ENCODE results near the gene ST6GALNAC3.

ST6GALNAC3 gene

DNA sequence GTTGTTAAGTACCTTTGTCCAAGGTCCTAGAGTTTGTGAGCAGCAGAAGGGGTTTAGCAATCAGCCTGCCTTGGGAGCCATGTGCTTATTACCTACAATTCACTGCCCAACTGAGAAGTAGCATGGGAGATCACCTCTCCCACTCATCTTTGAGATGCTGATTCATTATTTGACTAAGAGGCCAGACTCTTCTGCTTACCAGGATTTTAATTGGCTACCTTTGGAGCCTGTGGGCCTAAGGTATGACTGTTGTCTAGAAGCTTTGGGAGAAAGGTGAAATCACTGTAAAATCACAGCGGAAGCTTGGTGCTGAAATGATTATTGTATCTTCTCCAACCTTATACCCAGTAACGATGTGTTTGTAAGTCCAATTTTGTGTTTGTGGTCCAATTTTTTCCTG is 213.4 kb downstream of the ST6GALNAC3 start:
- DNase-seq (ENCODE audit: low spot score) = no peak

DNA sequence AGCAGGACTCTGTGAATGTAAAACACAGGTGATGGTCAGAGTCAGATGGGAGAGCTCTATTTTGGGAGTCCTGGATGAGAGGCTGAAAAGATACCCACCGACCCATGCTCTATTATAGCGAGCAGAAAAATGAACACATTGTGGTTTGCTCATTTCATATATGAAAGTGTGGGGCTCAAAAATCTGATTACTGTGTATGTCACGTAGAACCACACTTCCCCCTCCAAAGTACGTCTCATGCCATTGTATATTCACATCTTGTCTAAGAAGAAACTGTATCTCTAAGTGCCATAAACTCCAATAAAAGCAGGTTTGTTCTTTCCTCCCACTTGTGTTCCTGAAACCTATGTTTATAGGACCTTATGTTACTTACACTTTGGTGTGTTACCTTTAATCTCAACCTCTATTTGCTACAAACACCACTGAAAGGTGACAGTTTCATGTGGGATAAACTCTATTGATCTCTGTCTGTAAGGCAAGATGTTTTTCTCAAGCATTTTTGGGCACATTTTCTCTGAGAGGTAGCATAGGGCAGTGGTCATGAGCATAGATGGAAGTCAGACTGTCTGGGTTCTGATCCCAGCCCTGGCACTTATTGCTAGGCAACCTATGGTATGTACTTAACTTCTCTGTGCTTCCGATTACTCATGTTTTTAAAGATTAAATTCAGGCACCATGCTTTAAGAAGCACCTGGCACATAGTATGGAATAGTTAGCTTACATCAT is 214.4 kb downstream of the ST6GALNAC3 start:
- DNase-seq (ENCODE audit: low spot score) = no peak

DNA sequence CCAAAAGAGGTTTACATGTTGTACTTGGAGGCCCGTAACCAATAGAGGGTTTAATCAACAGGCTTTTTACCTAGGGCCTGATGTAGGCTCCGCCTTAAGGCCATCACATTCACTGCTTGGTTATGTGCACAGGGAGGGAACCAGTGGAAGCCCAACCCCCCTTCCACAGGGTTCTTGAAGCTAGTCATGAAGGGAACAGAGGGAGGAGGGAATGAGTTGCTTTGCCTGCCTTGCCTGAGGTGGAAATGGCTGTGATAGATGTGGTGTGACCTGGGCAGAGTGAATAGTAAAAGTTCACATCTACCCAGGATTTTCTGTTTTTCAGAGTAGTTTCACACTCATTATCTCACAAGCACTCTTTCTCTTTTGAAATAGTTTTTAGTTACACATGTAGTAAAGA is 215.1 kb downstream of the ST6GALNAC3 start:
- no peak for DNase-seq (ENCODE audit: low spot score)

DNA sequence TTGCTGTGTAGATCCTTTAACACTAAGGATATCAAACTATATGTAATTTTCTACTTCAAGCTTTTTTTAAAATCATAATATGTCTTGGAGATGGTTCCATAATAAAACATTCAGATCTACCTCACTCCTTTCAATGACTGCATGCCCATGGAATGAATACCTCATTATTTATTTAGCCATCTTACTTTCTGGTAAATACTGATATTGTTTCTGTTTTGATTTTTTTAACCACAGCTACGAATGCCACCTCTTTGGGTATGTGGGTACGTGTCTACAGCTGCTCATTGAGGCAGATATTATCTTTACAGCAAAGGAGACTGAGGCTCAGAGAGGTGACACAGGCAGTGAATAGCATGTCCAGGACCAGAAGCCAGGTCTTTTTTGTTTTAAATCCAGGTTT is 215.7 kb downstream of the ST6GALNAC3 start:
- no peak for DNase-seq (ENCODE audit: low spot score)

DNA sequence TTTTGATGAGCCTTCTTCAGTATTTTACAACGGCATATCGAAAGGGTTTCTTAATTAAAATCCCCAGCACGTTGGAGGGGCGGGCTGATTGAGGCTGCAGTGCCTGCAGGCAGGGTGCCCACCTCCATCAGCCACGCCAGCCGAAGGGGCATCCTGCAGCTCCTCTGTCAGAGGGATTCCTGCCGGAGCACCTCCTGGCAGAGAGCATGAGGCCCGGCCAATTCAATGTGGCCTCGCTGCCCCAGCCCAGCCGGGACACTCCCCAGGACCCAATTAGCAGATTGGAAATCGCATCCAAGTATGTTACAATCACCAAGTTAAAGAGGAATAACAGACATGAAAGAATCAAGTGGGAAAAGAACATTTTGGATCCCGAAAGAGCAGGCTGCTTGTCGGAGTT is 216.6 kb downstream of the ST6GALNAC3 start:
- DNase-seq (ENCODE audit: low spot score) = no peak

DNA sequence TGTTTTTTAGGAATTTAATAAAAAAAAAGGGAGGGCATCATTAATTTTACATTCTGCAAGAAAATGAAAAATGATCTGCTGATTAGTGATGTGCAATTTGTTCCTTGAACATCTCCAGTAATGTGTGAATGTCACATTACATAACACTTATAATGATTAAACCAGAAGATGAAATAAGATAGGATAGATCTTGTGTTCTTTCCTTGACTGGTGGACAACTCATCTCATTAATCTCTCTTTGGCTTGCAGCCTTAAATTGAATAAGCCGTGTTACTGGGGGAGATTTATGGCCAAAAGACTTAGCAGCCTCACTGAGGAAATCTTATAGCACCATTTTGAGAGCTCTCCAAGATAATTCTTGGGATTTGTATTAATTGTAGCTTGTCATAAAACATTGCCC is 217.2 kb downstream of the ST6GALNAC3 start:
- no peak for DNase-seq (ENCODE audit: low spot score)

DNA sequence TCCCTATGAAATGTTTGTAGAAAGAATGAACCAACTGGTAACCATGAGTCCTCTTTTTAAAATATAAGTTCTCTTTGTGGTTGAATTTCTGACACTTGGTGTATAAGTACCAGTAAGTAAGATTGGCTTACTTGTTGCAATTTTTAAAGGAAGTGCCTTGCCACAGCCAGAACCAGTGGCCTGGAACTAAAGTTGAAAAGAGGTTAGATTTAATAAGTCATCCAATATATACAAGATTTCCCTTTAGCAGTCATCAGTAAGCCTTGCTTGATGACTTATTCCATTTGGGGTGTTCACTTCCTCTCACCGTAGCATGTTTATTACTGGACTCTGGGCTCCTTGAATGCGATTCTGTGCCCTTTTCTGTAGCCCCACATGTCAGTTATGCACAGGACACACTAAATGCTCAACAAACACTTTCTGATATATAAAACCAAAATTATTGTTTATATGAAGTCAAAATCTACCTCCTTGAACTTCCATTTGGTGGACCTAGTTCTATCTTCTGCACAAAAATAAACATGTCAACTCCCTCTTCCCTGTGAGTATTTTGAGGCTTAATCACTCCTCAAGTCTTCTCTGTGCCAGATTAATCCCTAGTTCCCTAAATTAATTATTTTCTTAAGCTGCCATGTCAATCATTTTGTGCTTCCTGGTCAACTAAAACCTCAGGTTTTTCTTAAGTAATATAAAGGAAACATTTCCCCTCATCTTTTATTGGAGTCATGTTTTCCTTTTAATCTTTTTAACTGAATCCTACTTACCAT is 218.1 kb downstream of the ST6GALNAC3 start:
- no peak for DNase-seq (ENCODE audit: low spot score)

DNA sequence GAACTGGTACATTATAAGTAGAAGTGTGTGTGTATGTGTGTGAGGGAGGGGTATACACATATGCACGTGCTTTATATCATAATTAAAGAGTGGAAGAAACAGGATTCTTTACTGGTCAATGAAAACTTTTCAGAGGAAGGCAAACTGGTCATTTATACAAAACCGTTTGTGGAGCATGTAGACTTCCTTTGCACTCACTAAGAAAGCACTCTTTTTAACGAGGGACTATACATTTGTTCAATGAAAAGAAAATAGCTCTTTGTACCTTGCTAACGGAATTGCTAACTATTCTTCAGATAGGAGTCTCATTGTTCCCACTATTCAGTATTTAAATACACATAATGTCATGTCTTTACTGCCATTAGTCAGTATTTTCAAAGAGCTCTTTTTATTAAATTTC is 219.3 kb downstream of the ST6GALNAC3 start:
- no peak for DNase-seq (ENCODE audit: low spot score)

DNA sequence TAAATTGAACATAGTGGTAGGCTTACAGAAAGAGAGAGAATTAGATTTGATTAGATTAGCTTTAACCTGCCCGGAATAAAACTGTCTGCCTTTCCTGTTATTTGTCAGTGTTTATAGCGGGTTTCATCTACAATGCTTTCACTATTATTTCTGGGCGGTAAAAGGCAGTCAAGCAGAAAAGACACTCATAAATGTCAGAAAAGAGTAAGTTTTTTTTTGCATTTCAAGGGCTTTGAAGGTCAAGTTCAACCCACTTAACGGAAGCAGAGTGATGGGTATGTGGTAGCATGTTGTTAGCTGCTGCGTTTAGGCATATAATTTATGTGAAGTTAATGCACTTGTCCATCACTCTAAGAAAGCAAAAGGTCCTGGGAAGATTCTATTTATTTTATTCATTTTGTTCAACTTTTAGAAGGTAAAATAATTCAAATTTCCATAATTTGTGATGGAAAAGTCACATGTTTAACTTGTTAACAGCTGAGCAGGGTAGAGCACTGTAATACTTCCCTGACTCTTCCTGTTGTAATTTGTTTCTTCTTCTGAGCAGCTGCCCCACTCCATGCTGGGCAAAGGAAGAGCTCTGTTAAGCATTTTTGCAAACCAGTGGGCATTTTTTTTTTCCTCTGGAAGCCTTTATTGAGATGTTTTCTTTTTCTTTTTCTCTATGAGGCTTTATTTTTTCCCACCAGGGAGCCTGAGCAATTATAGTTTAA is 220.1 kb downstream of the ST6GALNAC3 start:
- no peak for DNase-seq (ENCODE audit: low spot score)

DNA sequence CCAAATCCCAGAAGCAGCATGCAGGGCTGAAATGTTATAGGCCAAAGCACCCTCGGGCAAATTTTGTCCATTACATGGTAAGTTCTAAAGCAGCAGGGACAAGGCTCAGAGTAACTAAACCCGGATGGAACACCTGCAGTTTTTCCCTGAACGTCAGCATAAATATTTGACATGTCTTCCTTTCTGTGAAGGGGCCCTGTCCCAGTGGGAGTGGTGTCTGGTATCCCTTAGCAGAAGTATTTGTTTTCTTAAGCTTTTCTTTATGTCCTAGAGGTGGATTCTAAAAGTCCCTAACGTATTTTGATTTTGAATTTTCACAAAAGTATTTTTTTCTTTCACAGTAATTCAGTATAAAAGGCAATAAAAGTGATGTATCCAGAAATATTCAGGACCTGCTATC is 223.9 kb downstream of the ST6GALNAC3 start:
- no peak for DNase-seq (ENCODE audit: low spot score)

DNA sequence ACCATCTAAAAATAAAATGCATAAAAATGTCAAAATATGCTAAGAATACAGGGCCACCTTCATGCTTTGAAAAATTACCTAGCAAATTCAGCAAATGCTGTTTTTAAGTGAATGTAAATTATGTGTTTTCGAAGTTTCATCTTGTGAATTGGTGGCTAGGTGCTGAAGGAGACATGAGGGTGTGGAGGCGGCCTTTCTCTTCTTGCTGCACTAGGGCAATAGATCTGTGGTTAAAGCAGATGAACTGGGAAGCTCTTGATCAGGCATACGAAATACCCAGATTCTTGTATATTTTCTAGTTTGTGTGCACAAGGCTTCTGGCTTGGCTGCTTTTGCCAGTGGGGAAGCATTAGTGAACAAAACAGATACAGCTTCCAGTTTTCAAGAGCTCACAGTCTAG is 224.5 kb downstream of the ST6GALNAC3 start:
- no peak for DNase-seq (ENCODE audit: low spot score)

DNA sequence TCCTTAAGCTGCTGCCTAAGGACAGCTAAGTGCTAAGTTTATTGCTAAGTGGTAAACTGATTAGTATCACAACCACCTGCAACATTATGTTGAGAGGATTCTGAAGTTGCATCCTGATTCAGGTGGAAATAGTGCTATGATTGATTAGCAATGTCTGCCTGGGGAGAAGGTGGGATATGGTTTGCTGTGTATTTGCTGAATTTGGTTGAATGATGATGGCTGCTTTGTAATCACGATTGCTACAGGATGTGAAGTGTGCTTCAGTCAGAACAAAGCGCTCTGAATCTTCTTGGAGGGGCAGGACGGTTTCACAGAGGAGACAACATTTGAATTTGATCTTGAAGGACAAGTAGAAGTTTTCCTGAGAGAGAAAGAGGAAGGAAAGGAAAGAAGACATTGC is 226.0 kb downstream of the ST6GALNAC3 start:
- no peak for DNase-seq (ENCODE audit: low spot score)

DNA sequence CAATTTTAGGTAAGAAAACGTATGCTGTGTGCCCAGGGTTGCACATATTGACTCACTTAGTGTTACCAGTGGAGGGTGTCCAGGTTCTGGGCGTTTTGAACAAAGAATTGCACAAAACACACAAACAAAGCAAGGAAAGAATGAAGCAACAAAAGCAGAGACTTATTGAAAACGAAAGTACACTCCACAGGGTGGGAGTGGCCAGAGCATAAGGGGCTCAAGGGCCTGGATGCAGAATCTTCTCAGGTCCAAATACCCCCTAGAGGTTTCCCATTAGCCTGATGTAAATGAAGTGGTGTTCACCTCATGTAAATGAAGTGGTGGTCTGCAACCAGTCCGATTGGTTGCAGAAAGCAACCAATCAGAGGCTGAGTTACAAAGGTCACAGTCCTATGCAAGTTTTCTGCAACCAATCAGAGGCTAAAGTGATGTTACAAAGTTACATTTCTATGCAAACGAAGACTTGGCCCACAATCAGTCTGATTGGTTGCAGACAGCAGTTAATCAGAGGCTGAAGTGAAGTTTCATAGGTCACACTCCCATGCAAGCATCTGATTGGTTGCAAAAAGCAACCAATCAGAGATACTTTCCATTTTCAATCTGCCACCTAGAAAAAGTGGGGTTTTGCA is 228.3 kb downstream of the ST6GALNAC3 start:
- no peak for DNase-seq (ENCODE audit: low spot score)

DNA sequence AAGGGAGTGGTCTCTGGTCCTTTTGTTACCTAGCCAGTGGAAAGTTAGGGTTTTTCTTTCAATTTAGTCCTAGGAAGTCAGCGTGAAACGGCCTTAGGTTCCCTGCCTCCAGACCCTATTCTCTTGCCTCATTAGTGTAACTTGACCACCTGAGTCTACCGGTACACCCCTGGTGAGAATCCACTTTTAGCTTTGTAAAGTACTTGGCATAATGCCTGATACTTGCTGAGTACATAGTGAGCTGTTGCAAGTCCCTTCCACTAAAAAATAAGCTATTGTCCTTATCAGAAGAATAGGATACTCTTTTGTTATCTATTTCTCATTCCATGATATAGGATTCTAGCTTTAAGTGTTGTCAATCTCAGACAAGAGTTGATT is 228.8 kb downstream of the ST6GALNAC3 start:
- no peak for DNase-seq (ENCODE audit: low spot score)

DNA sequence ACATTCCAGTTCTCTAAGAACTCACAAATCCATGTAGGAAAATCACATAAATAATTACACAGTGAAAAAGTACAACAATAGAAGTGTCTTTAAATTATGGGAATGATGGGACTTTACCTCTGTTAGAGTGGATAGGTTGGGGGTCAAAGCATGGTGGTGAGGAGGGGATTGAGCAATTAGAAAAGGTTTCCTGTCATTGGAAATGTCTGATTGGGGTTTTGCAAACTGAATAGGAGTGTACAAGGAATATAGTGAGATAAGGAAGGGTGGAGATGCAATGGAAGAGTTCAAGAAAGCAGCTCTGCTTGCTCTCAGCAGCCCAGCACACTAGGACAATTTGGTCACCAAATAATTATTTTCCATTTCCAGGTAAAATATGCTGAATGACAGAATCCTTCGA is 238.8 kb downstream of the ST6GALNAC3 start:
- DNase-seq (ENCODE audit: low spot score) = no peak

DNA sequence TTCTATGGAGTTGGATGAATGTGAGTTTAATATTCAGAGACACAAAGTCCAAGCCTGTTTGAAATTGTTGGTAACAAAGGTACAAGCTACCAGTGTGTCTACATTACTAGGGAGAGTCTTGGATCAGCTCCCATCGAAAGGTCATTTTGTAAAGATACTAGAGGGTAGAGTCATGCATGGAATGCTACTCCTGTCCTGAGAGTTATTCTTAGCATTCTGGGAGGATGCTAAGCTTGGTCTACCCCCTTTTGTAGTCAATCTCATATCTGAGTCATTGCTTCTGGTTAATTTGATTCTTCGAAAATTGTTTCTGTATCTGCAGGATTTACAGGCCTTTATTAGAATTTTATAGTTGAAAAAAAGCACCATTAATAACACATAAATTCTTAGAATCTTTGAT is 240.2 kb downstream of the ST6GALNAC3 start:
- DNase-seq (ENCODE audit: low spot score) = no peak

DNA sequence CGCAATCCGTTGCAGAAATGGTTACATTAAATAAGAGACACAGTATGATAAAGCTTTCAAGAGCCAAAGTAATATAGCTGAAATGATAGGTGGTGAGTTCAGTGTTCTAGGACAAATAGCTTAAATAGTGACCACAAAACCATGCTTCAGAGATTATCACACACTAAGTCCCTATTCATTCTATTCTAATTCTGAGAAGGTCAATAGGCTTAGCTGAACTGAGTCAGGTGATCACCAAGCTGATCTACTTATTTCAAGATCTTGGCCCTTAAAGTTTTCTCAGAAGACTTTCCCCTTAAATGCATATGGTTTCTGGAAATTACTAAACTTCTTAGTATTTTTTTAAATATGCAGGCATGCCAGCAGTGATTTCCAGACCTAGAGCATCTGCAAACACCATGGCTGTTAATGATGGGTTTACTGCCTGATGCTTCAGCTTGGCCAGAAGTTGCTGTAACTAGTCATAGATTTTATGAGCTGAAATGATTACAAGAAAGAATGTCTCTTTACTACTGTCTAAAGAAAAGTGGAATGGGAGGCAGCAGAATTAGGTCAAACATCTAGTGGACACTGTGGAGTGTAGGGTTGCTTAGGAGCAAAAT is 242.9 kb downstream of the ST6GALNAC3 start:
- no peak for DNase-seq (ENCODE audit: low spot score)

DNA sequence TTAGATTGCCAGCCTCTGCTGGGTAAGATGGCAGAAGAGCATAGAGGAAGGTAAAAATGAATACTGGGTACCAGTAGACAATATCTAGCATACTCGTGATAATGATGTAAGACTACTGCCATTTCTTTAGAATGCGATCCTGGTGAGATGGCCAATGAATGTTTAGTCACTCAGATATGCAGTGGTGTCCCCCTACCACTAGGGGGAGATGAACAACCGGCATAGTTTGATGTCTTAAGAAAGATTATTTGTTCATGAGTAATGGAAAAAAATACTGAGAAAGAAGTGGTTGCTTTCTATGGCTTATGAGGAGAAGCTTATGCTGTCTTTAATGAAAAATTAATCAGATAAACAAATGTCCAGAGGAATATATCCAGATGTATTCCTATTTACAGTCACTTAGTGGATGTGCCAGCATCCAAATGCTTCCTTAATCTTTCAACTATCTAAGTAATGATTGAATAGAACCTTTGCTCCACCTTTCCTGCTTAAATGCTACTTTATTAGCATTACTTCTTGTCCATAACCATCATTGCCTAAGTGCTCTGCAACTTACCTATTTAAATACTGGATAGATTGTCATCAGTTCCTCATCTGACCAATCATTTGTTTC is 256.6 kb downstream of the ST6GALNAC3 start:
- DNase-seq (ENCODE audit: low spot score) = peak; percentile 56

DNA sequence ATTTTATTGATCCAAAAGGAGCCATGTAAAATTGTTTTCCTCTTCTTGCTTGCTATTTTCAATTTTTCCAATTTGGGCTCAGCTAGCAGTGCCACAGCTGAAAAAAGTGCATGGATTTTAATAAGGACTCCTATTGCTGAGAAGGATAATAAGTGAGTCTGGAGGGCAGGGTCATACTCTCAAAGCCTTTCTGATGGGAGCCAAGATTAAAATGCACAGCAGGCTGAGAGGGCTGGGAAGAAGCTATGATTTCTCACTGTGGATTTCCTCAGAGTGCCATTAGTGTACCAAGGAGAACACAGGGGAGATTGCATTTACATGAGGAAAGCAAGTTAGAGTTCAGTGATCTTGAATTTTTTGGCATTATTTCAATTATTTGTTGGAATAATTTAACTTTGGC is 261.3 kb downstream of the ST6GALNAC3 start:
- DNase-seq (ENCODE audit: low spot score) = no peak

DNA sequence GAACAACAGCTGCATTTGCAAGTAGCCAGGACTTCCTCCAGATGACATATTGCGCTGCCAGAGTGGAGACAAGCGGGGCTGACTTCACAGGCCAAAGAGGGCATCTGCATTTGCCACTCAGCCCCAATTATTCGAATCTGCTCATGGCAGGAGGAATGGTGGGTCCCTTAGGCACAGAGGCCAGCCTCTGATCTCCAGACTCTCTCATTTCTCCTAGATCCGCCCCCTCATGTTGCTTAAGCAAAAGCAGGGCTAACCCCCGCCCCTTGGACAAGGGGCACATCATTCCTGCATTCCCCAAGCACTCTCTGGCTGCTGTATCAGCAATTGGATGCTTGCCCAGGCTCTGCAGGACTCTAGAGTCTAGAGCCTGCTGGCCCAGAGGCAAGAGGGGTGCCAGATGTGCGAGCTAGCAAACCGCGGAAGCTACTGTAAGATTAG is 262.4 kb downstream of the ST6GALNAC3 start:
- DNase-seq (ENCODE audit: low spot score) = no peak

DNA sequence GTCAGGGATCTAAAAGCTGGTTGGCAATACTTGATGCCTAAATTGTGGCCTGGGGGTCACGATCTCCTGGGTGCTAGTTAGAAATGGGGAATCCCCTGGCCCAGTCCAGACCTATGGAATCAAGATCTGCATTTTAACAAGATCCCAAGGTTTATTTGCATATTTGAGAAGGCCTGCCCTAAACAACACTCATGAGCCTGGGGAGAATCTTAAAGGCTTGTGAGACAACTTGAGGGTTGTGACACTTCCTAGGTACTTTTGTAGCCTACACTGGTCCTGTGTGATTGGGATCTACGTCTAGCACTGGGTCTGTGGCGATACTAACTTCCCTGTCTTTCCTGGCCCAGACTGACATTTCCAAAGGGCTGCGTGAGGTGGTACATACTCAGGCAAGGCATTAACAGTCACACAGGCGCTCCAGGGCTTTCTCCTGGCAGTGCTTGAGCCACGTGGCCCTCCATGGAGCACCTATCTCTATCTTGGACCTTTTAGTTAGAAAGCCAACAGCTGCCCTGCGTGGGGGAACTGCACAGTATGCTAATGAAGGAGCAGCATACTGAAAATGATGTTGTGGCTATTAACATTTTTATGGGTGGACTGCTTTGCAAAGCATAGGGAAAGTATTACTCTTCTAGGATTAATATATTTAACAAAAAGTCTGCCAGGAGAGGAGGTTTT is 263.1 kb downstream of the ST6GALNAC3 start:
- no peak for DNase-seq (ENCODE audit: low spot score)
